Cardiac ventricle fibroblast (primary cell): ENCODE results near the gene NDN. TPM values are rescaled to one million over a fixed set of nuclear protein-coding genes. Genes with fewer than 3 reads are reported as not detected.

Source experiments
- total RNA-seq: library from RNA; depleted of rRNA; stranded (reverse); fragments of >200 nt; gene quantifications from 2 replicates; pipeline ENCODE4 v1.2.3, GENCODE V29; 2015

The NDN gene, protein sequence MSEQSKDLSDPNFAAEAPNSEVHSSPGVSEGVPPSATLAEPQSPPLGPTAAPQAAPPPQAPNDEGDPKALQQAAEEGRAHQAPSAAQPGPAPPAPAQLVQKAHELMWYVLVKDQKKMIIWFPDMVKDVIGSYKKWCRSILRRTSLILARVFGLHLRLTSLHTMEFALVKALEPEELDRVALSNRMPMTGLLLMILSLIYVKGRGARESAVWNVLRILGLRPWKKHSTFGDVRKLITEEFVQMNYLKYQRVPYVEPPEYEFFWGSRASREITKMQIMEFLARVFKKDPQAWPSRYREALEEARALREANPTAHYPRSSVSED
- total RNA-seq: 68.2 and 77.3 TPM in 2 replicates

DNA sequence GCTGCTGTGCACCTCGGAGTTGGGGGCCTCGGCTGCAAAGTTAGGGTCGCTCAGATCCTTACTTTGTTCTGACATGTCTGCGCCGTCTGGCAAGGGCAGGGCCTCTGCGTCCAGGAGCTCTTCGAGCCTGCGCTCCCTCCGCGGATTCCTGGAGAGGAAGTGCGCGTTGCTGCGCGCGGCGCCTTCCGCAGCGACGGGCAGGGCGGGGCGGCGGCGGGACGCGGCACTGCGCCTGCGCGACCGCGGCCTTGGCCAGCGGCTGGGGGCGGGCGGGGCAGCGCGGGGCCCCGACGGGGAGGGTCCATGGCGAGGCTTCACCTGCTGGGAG lies at the start of gene NDN:
TSS of gene NDN (minus strand) at position 163 of the 328 bp plus-strand sequence. CDS start at position 75, 88 bp downstream.

DNA sequence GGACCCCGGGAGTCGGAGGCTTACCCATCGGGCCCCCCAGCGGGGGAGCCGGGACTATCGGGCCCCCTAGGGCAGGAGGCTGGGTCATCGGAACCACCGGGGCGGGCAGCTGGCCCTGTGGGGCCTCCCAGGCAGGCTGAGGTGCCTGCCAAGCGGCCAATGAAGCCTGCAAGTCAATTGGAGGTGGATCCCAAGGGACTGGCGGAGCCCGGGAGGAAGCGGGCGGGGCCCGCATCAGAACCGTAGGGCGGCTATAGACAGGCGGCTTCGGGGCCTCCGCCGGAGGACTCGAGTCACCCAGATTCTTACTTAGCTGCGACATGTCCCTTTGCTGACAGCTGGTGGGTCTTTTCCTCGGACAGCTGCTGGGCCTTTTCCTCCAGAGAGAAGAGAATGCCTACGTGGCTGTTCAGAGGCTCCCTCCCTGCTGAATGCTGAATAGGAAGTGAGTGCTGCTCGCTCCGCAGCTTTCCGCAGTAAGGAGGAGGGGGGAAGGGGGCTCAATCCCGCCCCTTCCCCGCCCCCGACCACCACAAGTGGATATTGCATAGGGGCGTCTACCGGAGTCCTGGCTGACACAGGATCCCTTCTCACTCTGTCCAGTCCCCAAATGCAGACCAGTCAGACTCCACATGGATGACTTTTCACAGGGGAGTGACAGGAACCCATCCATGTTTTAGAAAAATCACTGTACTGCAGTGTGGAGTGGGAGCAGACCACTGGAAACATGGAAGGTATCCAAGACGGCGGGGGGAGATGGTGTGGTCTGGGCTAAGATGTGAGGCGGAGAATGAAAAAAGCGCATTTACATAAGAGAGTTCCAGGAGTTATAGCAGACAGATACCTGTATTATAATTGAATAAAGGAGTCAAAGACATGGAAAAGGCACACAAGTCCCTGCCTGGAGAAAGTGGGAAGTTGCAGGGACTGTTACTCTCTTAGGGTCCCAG lies 39.4 kb downstream of the NDN start, which contains the start of gene MAGEL2:
TSS of gene MAGEL2 (minus strand) at position 447 of the 950 bp plus-strand sequence. CDS start at position 322, 125 bp downstream.

Other genes with a start within 250 kb of the NDN start
- gene GOLGA6L2, start 240.1 kb downstream of the NDN start, total RNA-seq: not detected in 2 replicates
- gene MKRN3, start 121.6 kb downstream of the NDN start, total RNA-seq: 0.37 TPM in 1 of 2 replicates, not detected in the other
- 0.05 and 0.12 TPM in 2 replicates for gene MAGEL2, start 39.4 kb downstream of the NDN start, total RNA-seq